Progenitor cell of endocrine pancreas (in vitro differentiated cells): ENCODE data around the gene PHF23. TPM values are rescaled to one million over a fixed set of nuclear protein-coding genes. Genes with fewer than 3 reads are reported as not detected.

Experiments used
- DNase-seq: peaks from one replicate; pipeline ENCODE4 v3.0.0; 2021; ENCODE audit warnings: low spot score; ENCODE audit not compliant: unreplicated experiment
- H3K27ac Mint-ChIP-seq: 2 replicates; pipeline ENCODE4 v1.8.0; 2021; ENCODE audit warnings: mild to moderate bottlenecking, moderate library complexity, mixed read lengths
- H3K27me3 Mint-ChIP-seq: 2 replicates; pipeline ENCODE4 v1.8.0; 2021; ENCODE audit warnings: mixed read lengths
- H3K36me3 Mint-ChIP-seq: 2 replicates; pipeline ENCODE4 v1.8.0; 2022; ENCODE audit warnings: mixed read lengths; ENCODE audit not compliant: insufficient read depth
- H3K4me1 Mint-ChIP-seq: 2 replicates; pipeline ENCODE4 v1.8.0; 2021; ENCODE audit warnings: low read depth, mixed read lengths
- H3K4me3 Mint-ChIP-seq: 2 replicates; pipeline ENCODE4 v1.8.0; 2021; ENCODE audit warnings: low read depth, mild to moderate bottlenecking, moderate library complexity, mixed read lengths
- H3K9me3 Mint-ChIP-seq: 2 replicates; pipeline ENCODE4 v1.8.0; 2021; ENCODE audit warnings: low read depth, mixed read lengths
- total RNA-seq: library from RNA; stranded (reverse); gene quantifications from 2 replicates; pipeline ENCODE4 v1.2.1, GENCODE V29; 2021
- TF ChIP-seq, protein P1 (sequence below): fragments of 200-600 bp; sonication (generic); IDR thresholded peaks from one replicate; pipeline ENCODE4 v1.5.0; 2021; ENCODE audit warnings: antibody characterized with exemption, mild to moderate bottlenecking; ENCODE audit not compliant: unreplicated experiment

The PHF23 gene
- total RNA-seq, 1 donor from 2014 or later: 73.7 TPM

DNA sequence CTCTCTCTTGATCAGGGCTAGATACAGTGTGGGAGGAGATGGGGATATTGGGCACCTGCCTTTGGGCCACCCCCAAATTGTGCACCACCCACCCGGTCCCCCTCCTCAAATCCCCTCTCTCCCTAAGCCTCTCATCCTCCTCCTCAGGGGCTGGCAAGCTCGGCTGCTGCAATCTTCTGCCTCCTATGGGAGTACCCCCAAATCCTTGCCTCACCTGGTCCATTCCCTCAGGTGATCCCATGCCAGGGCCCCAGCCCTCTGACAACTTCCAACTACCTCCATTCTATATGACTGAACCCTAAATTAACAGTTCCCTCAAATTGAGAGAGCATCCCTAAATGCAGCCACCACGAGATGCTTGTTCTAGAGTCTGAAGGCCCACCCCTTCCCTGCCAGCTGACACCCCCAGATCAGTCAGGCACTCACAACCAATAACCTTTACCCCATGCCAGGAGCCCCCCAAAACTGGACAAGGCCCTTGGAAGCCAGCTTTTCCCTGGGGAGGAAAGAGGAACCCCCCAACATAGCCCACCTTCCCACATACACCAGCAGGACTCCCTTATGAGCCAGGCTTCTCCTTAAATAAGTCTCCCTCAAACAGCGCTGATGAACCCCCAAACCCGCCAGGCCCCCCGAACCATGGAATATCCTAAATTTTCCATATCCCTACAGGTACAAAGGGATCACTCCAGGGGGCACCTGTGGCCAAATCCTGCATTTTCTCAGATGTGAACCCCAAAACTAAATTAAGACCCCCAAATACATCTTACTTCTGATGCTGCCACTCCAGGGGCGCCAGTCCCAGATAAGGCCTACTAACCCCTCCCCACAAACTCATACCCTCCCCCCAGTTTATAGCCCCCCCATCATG is 22.8 kb downstream of the PHF23 start:
- H3K27ac Mint-ChIP-seq: peak overlapping the region; percentile 91
- no peaks in the 10 kb centered on the region for H3K36me3 Mint-ChIP-seq
- H3K27me3 Mint-ChIP-seq: no peaks in the 10 kb centered on the region
- no peaks in the 10 kb centered on the region for H3K9me3 Mint-ChIP-seq
- TF ChIP-seq, protein P1, sequence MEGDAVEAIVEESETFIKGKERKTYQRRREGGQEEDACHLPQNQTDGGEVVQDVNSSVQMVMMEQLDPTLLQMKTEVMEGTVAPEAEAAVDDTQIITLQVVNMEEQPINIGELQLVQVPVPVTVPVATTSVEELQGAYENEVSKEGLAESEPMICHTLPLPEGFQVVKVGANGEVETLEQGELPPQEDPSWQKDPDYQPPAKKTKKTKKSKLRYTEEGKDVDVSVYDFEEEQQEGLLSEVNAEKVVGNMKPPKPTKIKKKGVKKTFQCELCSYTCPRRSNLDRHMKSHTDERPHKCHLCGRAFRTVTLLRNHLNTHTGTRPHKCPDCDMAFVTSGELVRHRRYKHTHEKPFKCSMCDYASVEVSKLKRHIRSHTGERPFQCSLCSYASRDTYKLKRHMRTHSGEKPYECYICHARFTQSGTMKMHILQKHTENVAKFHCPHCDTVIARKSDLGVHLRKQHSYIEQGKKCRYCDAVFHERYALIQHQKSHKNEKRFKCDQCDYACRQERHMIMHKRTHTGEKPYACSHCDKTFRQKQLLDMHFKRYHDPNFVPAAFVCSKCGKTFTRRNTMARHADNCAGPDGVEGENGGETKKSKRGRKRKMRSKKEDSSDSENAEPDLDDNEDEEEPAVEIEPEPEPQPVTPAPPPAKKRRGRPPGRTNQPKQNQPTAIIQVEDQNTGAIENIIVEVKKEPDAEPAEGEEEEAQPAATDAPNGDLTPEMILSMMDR: no peak
- H3K4me3 Mint-ChIP-seq: peak overlapping the region; percentile 56
- DNase-seq: no peak
- peaks cover 48% of the 10 kb centered on the region for H3K4me1 Mint-ChIP-seq

DNA sequence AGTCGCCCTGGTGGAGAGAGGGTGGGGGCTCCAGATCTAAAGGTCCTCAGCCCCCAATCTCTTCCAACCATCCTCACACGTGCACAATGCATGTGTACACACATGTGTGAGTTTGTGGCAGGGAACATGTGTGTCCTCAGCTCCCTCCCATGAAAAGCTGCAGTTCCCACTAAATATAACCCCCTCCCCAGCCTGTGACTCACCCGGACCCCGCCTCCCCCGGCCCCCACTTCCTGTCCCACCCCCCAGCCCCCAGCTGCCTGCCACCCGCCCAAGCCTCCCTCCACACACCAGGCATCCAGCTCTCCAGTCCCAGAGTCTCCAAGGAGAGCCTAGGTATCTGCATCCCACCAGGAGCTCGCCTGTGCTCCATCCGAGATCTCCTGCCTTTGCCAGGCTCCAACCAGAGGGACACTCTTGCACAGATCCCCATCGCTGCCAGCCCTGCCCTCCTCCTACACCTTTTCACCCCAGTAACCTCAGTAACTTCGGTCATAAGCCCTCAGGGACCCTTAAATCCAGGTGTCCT is 23.5 kb downstream of the PHF23 start:
- no peak for DNase-seq
- H3K27ac Mint-ChIP-seq: peak overlapping the region; percentile 96
- H3K9me3 Mint-ChIP-seq: no peaks in the 10 kb centered on the region
- H3K4me1 Mint-ChIP-seq: peaks cover 43% of the 10 kb centered on the region
- TF ChIP-seq, protein P1: no peak
- H3K36me3 Mint-ChIP-seq: no peaks in the 10 kb centered on the region
- H3K4me3 Mint-ChIP-seq: peak overlapping the region; percentile 56
- H3K27me3 Mint-ChIP-seq: no peaks in the 10 kb centered on the region

DNA sequence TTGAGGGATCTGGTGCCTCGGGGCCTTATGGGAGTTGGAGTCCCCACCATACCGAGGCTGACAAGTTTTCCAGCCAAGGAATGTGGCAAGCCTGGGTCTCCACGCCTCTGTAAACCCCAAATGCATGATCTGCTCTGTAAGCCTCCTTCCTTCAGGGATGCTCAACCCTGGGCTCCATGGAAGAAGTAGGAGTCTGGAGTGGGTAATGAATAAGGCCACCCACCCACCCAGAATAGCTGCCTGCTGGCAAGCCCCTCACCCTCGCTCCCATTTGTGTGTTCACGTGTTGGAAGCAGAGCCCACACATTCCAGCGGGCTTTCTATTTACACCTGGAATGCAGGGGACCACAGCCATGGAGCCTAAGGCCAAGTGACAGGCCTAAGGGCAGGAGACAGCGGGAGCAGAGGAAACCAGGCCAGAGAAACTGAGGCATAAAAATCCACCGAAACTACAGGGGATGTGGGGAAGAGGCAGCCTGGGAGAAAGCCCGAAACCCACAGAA is 24.1 kb downstream of the PHF23 start:
- peaks cover 39% of the 10 kb centered on the region for H3K4me1 Mint-ChIP-seq

DNA sequence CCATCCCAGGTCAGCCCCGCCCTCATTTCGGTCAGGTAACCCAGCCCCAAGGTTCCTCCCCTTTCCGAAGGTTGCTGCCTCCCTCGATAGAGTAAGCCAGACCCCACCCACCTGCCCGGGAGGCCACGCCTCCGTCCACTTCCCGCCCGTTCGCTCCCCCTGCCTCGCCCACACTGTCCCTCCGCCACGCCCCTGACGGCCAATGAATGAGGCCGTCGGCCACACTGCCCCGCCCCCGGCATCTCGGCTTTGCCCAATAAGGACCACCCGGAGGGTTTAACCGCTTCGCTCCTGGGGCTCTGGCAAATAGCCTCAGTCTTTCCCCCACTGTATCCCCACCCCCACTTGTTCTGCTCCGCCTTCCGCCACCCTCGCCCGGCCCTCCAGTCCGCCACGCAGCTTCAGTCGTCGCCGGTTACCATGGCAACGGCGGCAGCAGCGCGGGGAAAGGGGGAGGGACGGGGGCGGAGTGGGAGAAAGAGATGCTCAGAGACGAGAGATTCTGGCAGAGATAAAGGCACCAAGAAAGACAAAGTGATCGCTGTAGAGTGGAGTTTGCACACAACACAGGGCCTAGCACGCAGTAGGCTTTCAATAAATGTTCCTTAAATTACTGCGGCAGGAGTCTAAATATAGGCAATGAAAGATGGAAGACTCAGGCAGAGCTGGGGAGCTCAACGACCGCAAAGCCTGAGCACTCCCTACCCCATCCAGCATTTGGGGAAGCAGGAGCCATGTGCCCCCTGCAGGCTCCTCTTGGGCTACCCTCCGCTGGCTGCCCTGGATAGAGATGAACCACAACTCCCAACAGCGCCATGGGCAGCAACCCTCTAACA is 24.7 kb downstream of the PHF23 start:
- peak overlapping the region; percentile 96 for H3K27ac Mint-ChIP-seq
- TF ChIP-seq, protein P1: peak; percentile 74
- H3K4me3 Mint-ChIP-seq: peak overlapping the region; percentile 78
- no peaks in the 10 kb centered on the region for H3K27me3 Mint-ChIP-seq
- peaks cover 40% of the 10 kb centered on the region for H3K4me1 Mint-ChIP-seq
- H3K36me3 Mint-ChIP-seq: no peaks in the 10 kb centered on the region
- peak; percentile 99 for DNase-seq
- H3K9me3 Mint-ChIP-seq: no peaks in the 10 kb centered on the region

More for the DNA sequence above, 24.1 kb downstream of the PHF23 start:
- H3K27me3 Mint-ChIP-seq: no peaks in the 10 kb centered on the region
- no peak for DNase-seq
- TF ChIP-seq, protein P1: no peak
- no peaks in the 10 kb centered on the region for H3K36me3 Mint-ChIP-seq
- H3K9me3 Mint-ChIP-seq: no peaks in the 10 kb centered on the region
- peak overlapping the region; percentile 96 for H3K27ac Mint-ChIP-seq
- H3K4me3 Mint-ChIP-seq: peak overlapping the region; percentile 78

DNA sequence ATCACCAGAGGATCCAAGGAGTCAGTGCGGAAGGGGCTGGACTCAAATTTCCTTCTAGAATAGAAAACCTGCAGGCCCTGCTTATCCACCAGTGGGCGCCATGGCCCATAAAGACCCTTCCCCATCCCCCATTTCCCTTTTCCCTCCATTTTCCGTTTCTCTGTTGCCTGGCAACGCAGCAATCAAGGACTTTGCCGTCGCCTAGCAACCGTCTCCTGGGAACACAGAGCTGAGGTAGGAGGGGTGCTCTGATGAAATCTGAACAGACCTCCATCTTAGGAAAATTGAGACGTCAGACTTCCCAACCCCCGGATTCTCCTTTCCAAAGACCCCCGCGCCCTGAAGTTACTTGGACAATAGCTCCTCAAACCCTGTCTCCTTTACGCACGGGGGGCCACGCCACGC is 25.4 kb downstream of the PHF23 start:
- Mint-ChIP-seq H3K36me3 (no peaks in the 10 kb centered on the region), H3K4me1 (peaks cover 38% of the 10 kb centered on the region), H3K27me3 (no peaks in the 10 kb centered on the region), H3K4me3 (peak overlapping the region; percentile 78), H3K9me3 (no peaks in the 10 kb centered on the region), H3K27ac (peak overlapping the region; percentile 96)
- TF ChIP-seq, protein P1: peak; percentile 76
- DNase-seq: peak; percentile 76
